Measurements from ENCODE around the gene AFMID. TPM values are rescaled to one million over a fixed set of nuclear protein-coding genes. Genes with fewer than 3 reads are reported as not detected.
A peak's percentile ranks its signal among the peaks of the same experiment; 100 is the strongest.

AFMID gene
- total RNA-seq, 1 experiment from 2014 or later: 45.1 TPM

GRCh38 chr17:78225088-78225865 lies 38.1 kb downstream of the AFMID start (continued):
- TF ChIP-seq HMGXB4 (CRISPR knock-in tag; IDR thresholded peaks at IDR 0.05): no peak
- no peak for TF ChIP-seq RORB (CRISPR knock-in tag; IDR thresholded peaks at IDR 0.05)
- TF ChIP-seq TCF7 (CRISPR knock-in tag; IDR thresholded peaks at IDR 0.05; ENCODE audit: low read depth): no peak
- TF ChIP-seq NFATC4 (CRISPR knock-in tag; IDR thresholded peaks at IDR 0.05): no peak

- peaks cover 4% of the 10 kb centered on the region; the same call in 1 of the 2 replicates for H3K4me1 Mint-ChIP-seq
- H3K4me3 Mint-ChIP-seq: no peak overlapping the region
- H3K27ac Mint-ChIP-seq: peak overlapping the region; percentile 68; the same call in 1 of the 2 replicates
- CTCF ChIA-PET: interaction anchor here (0.5 to 2.8 kb wide), 7 partner anchors 23 to 334 kb away, joined by 3 to 18 read pairs (median 4); partner anchors contain the start of gene TK1
- peaks cover 27% of the 10 kb centered on the region for H3K36me3 Mint-ChIP-seq
- ATAC-seq: no peak
- peaks cover 14% of the 10 kb centered on the region for H3K27me3 Mint-ChIP-seq (ENCODE audit: low read depth)
- H3K9me3 Mint-ChIP-seq: no peaks in the 10 kb centered on the region
- POLR2A ChIA-PET: interaction anchor here (0.5 to 1.3 kb wide), 3 partner anchors 12 to 701 kb away, joined by 3 to 4 read pairs (median 3); partner anchors contain the start of genes AFMID, BIRC5 and TK1
- DNase-seq (ENCODE audit: low spot score): no peak
- TF ChIP-seq ZNF263 (CRISPR knock-in tag; IDR thresholded peaks at IDR 0.05; ENCODE audit: low read depth) (0 out of 2 replicates have a peak, but pooled peaks have one; percentile 19), SMAD4 (CRISPR knock-in tag; IDR thresholded peaks at IDR 0.05) (no peak)
Measured at GRCh38 chr17:78226055-78226758, 39.0 kb downstream of the AFMID start.

- no peak for ATAC-seq
- Mint-ChIP-seq H3K9me3 (no peaks in the 10 kb centered on the region), H3K4me1 (peaks cover 4% of the 10 kb centered on the region; the same call in 1 of the 2 replicates), H3K4me3 (no peak overlapping the region), H3K36me3 (peaks cover 27% of the 10 kb centered on the region), H3K27me3 (ENCODE audit: low read depth) (peaks cover 18% of the 10 kb centered on the region), H3K27ac (no peak overlapping the region; the same call in 1 of the 2 replicates)
- ChIA-PET POLR2A (interaction anchor here (0.5 to 1.3 kb wide), 2 partner anchors 13 to 701 kb away, joined by 3 to 4 read pairs; partner anchors contain the start of gene BIRC5), CTCF (interaction anchor here (0.9 to 2.8 kb wide), 4 partner anchors 20 to 142 kb away, joined by 3 to 18 read pairs (median 6); no protein-coding TSS in a partner anchor)
- TF ChIP-seq GTF2I (CRISPR knock-in tag; conservative IDR thresholded peaks at IDR 0.05) (no peak), ERG (CRISPR knock-in tag; IDR thresholded peaks at IDR 0.05) (no peak), ZNF121 (CRISPR knock-in tag; IDR thresholded peaks at IDR 0.05) (no peak), SMAD4 (CRISPR knock-in tag; IDR thresholded peaks at IDR 0.05) (no peak), ZNF138 (CRISPR knock-in tag; conservative IDR thresholded peaks at IDR 0.05) (no peak), ZNF317 (CRISPR knock-in tag; IDR thresholded peaks at IDR 0.05; ENCODE audit: borderline replicate concordance, low read depth) (no peak), USF2 (CRISPR knock-in tag; IDR thresholded peaks at IDR 0.05) (no peak), ZNF423 (CRISPR knock-in tag; IDR thresholded peaks at IDR 0.05) (no peak), ATF1 (CRISPR knock-in tag; IDR thresholded peaks at IDR 0.05) (no peak), ZNF232 (CRISPR knock-in tag; IDR thresholded peaks at IDR 0.05) (no peak), CREB1 (CRISPR knock-in tag; IDR thresholded peaks at IDR 0.05) (no peak), FOXJ3 (CRISPR knock-in tag; IDR thresholded peaks at IDR 0.05; ENCODE audit: borderline replicate concordance) (no peak), ZNF671 (CRISPR knock-in tag; IDR thresholded peaks at IDR 0.05) (no peak)
- no peak for DNase-seq (ENCODE audit: low spot score)
Measured at GRCh38 chr17:78226759-78227454, 39.7 kb downstream of the AFMID start.
